GM18873 (cell line): ENCODE measurements around the gene PSENEN.
A peak's percentile ranks its signal among the peaks of the same experiment; 100 is the strongest.

Source experiments
- ATAC-seq: cut with Tn5 transposase; IDR thresholded peaks from one replicate; pipeline ENCODE4 v1.9.1; 2021; ENCODE audit warnings: mild to moderate bottlenecking, moderate library complexity, moderate number of reproducible peaks; ENCODE audit not compliant: unreplicated experiment, low FRiP score

The PSENEN gene

DNA sequence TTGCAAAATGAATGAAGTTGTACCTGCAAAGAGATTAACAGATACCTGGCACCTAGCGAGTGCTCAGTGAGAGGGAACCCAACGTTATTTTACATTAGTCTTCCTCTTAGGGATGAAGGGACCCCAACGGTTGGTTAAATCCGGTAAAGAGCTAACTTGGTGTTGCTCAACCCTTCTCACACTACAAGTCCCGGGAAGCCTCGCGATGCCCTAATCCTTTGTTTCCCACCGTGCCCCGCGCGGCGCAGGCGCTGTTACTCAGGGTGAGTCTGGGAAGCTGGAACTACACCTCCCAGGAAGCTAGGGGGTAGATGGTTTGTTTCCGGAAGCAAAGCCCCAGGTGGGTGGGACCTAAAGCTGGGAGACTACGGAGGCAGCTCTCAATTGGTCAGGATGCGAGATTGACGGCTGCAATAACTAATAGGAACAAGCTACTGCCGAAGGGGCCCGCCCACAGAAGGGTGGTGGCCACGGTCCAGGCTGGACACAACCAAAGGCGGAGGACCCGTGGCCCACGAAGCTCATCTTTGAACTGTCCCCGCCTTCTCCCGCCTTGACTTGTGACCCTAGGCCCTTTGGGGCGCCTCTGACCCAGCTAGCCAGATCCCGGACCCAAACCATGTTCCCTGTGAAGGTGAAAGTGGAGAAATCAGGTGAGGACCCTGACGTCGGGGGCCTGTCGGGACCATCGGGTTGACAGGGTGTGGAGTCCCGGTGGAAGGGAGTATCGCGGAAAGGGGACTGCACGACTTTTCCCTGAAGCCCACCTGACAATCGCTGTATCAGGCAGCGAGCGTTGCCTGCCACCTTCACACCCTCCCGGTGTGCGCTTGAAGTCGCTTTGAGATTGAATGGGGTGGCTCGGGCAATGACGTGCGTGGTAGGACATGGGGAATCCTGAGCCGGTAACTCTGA, 2.9 kb downstream of the PSENEN start, which contains the start of gene LIN37:
TSS of gene LIN37 (plus strand) at position 471 of the 915 bp plus-strand sequence. CDS start at position 620, 149 bp downstream.
- peak; percentile 79 for ATAC-seq

GRCh38 chr19:35750167-35750566, 4.7 kb downstream of the PSENEN start:
- no peak for ATAC-seq

- ATAC-seq = no peak
These were observed 6.6 kb downstream of the PSENEN start for GRCh38 chr19:35751839-35752745.

GRCh38 chr19:35752746-35753350, 7.4 kb downstream of the PSENEN start:
- no peak for ATAC-seq

- ATAC-seq = no peak
These were observed 8.4 kb downstream of the PSENEN start for GRCh38 chr19:35753634-35754369.

DNA sequence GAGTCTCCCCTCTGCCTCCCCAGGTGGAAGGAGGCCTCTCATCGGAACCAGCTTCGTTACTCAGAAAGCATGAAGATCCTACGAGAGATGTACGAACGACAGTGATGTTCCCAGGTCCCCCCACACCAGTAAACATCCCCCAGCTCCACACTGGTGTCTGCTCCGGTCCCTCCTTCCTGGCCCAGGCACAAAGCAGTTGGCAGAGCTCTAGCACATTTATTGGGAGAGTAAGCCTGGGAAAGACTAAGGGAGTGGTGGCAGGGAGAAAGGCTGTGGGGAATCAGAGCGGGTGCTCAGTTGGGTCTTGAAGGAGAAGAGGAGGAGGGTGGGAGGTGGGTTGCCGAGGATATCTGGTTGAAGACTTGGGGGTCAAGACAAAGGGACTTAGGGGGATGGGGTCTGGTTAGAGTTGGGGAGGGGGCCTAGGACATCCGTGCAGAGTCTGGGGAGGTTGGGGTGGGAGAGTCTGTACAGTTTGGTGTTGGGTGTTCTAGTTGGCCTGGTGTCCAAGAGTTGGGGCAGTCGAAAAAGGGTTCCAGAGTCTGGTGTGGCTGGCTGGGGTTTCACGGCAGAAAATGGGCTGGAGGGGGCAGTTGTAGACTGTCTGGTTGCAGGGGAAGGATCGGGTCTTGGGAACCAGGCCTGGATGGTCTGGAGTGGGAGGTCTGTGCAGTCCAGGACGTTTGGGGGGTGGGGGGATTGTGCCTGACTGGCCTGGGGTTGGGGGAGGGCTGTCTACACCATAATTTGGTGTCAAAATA, 9.1 kb downstream of the PSENEN start:
- no peak for ATAC-seq

GRCh38 chr19:35755131-35755549, 9.7 kb downstream of the PSENEN start:
- no peak for ATAC-seq

GRCh38 chr19:35755550-35756376, 10.3 kb downstream of the PSENEN start:
- no peak for ATAC-seq

DNA sequence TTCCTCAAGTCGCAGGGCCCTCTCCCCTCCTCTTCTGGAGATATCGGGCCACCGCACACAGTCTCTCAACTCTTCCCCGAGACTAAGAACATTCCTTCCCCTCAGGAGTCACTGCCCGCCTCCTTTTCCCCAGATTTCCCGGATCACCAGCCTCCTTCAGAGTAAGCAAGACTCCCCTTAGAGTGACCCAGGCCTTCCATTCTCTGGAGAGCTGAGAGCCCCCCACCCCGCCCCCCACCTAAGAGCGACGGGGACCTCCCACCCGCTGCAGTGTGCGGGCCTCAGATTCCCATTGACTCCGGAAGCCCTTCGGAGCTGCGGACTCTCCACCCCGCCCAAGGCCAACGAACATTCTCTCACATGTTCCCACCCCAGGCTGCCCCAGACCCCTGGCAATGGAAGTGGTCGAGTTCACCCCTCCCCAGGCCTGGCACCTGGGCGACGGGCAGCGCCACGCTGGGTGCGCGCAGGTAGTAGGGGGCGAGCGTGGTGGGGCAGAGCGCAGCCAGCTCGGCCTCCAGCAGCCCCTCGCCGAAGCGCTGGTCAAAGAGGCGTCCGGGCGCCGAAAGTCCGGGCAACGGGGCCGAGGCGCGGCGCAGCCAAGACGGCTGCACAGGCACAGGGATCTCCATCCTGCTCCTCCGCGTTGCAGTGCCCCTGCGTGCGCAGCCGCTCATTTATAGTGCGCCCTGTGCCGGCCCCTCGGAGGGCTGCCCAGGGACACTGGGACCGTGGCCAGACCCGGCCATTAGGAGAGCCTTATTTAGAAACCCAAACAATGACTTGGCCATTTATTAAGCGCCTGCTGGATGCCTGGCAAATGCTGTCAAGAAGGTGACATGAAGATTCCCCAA, 11.2 kb downstream of the PSENEN start, which contains the start of gene HSPB6:
TSS of gene HSPB6 (minus strand) at position 653 of the 854 bp plus-strand sequence. CDS start at position 632, 21 bp downstream.
- ATAC-seq = no peak

DNA sequence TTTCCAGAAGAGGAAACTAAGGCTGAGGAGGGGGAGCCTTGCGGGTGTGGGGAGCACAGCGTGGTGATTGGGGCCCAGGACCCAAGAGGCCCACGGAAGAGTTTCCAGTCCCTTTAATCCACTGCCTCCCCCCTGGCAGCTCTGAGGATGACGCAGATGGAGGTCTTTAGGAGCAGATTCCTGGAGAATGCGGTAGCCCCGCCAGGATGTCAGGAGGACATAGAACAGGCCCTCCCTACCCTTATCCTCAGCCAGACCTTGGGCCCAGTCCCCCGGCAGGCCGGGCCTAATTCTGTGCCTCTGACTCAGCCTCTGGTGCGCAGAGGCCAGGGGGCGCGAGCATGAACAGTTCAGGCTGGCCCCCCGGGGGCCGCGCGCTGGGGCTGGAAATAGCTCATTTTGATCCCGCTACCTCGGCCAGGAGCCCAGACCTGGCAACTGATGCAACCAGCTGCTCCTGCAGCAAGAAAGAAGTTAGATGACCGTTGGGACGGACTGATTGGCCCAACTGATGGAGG, 11.8 kb downstream of the PSENEN start:
- no peak for ATAC-seq

GRCh38 chr19:35757749-35758608, 12.5 kb downstream of the PSENEN start, which contains the start of gene PROSER3:
TSS of gene PROSER3 (plus strand) at chr19:35758176. CDS start at chr19:35758216, 40 bp downstream.
- peak; percentile 97 for ATAC-seq

DNA sequence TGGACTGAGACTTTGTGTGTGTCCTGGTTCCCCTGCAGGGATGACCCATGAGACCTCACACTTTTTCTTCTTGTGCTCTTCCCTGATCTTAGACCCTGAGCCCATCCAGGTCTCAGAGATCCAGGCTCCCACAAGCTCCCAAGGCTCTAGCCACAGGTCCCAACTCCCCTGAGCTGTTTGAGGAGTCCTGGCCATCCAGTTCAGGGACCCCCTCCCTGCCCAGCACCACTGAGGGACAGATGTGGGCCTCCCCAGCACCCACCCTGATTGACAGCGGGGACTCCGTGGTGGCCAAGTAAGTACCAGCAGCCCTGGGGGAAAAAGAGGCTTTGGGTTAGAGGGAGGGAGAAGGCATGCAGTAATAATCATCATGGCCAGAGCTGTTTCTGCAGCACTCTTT, 14.2 kb downstream of the PSENEN start:
- ATAC-seq = no peak

GRCh38 chr19:35760711-35761349, 15.4 kb downstream of the PSENEN start:
- no peak for ATAC-seq

GRCh38 chr19:35764432-35765315, 19.2 kb downstream of the PSENEN start:
- no peak for ATAC-seq
